KMS-11 (cell line): ENCODE measurements around the gene TMEM40.
"Not testable (repeated sequence)": the region's sequence is repeated elsewhere in the genome, so short reads cannot be mapped to it uniquely, and the experiment has no call there.

Source experiments
- H2AFZ ChIP-seq: fragments of 200-600 bp; sonication (generic); 2 replicates; pipeline ENCODE4 v1.6.1; 2016; ENCODE audit warnings: antibody characterized with exemption, mixed run types, low read depth
- H3K27ac ChIP-seq: fragments of 200-600 bp; sonication (generic); 2 replicates; pipeline ENCODE4 v1.6.1; 2016; ENCODE audit warnings: mild to moderate bottlenecking, mixed run types
- H3K27me3 ChIP-seq: fragments of 200-600 bp; sonication (generic); 2 replicates; pipeline ENCODE4 v1.6.1; 2017; ENCODE audit warnings: mild to moderate bottlenecking, low read depth, mixed run types, moderate library complexity; ENCODE audit not compliant: insufficient read depth
- H3K36me3 ChIP-seq: fragments of 200-600 bp; sonication (generic); 2 replicates; pipeline ENCODE4 v1.6.1; 2017; ENCODE audit warnings: mild to moderate bottlenecking, mixed run types; ENCODE audit not compliant: insufficient read depth
- H3K4me1 ChIP-seq: fragments of 200-600 bp; sonication (generic); 2 replicates; pipeline ENCODE4 v1.6.1; 2016; ENCODE audit warnings: mild to moderate bottlenecking, low read depth, mixed run types; ENCODE audit not compliant: poor library complexity, severe bottlenecking
- H3K4me2 ChIP-seq: fragments of 200-600 bp; sonication (generic); 2 replicates; pipeline ENCODE4 v1.7.0; 2016; ENCODE audit warnings: mild to moderate bottlenecking, mixed run types
- H3K4me3 ChIP-seq: fragments of 200-600 bp; sonication (generic); IDR thresholded peaks from 2 replicates; pipeline ENCODE4 v1.6.1; 2017; ENCODE audit warnings: low read depth, low read length, mixed read lengths; ENCODE audit not compliant: insufficient read depth
- H3K79me2 ChIP-seq: fragments of 200-600 bp; sonication (generic); 2 replicates; pipeline ENCODE4 v1.6.1; 2016; ENCODE audit warnings: low read depth, mixed run types; ENCODE audit not compliant: insufficient read depth
- H3K9ac ChIP-seq: fragments of 200-600 bp; sonication (generic); 2 replicates; pipeline ENCODE4 v1.6.1; 2016; ENCODE audit warnings: mild to moderate bottlenecking, mixed run types
- H4K20me1 ChIP-seq: fragments of 200-600 bp; sonication (generic); 2 replicates; pipeline ENCODE4 v1.6.1; 2016; ENCODE audit warnings: mild to moderate bottlenecking, mixed run types; ENCODE audit not compliant: insufficient read depth
- CTCF ChIP-seq: fragments of 200-600 bp; sonication (generic); conservative IDR thresholded peaks from 2 replicates; pipeline ENCODE4 v1.6.1; 2017; ENCODE audit warnings: low read depth, mild to moderate bottlenecking, antibody characterized with exemption, low read length, moderate library complexity, mixed read lengths

TMEM40 gene

GRCh38 chr3:12725436-12725835 lies 33.6 kb downstream of the TMEM40 start:
- Histone ChIP-seq H3K4me1 (no peaks in the 10 kb centered on the region), H3K4me2 (no peak overlapping the region), H3K4me3 (no peak overlapping the region), H4K20me1 (no peaks in the 10 kb centered on the region), H3K36me3 (no peaks in the 10 kb centered on the region), H3K9ac (no peak overlapping the region), H3K79me2 (no peaks in the 10 kb centered on the region), H2AFZ (no peak overlapping the region), H3K27ac (no peak overlapping the region), H3K27me3 (no peaks in the 10 kb centered on the region)
- TF ChIP-seq CTCF, result no peak

- no peak overlapping the region for H3K27ac ChIP-seq
- H3K4me2 ChIP-seq, result no peak overlapping the region
- H3K9ac ChIP-seq, result no peak overlapping the region
- no peaks in the 10 kb centered on the region for H3K79me2 ChIP-seq
- H2AFZ ChIP-seq, result no peak overlapping the region
- H4K20me1 ChIP-seq, result no peaks in the 10 kb centered on the region
- H3K4me1 ChIP-seq, result peaks cover 6% of the 10 kb centered on the region
- H3K36me3 ChIP-seq, result no peaks in the 10 kb centered on the region
- no peak overlapping the region for H3K4me3 ChIP-seq
- TF ChIP-seq CTCF, result no peak
- no peaks in the 10 kb centered on the region for H3K27me3 ChIP-seq
Observed at GRCh38 chr3:12724794-12725193, 34.3 kb downstream of the TMEM40 start.

- H4K20me1 ChIP-seq, H3K9ac ChIP-seq, H3K27me3 ChIP-seq, H2AFZ ChIP-seq, H3K4me3 ChIP-seq, H3K4me1 ChIP-seq, H3K4me2 ChIP-seq, H3K36me3 ChIP-seq, H3K79me2 ChIP-seq, H3K27ac ChIP-seq: not testable (repeated sequence)
Observed at GRCh38 chr3:12723362-12723761, 35.7 kb downstream of the TMEM40 start.

- no peak overlapping the region for H3K9ac ChIP-seq
- no peak overlapping the region for H3K4me3 ChIP-seq
- no peaks in the 10 kb centered on the region for H3K79me2 ChIP-seq
- H2AFZ ChIP-seq, result no peak overlapping the region
- H3K27ac ChIP-seq, result no peak overlapping the region
- peaks cover 7% of the 10 kb centered on the region for H3K4me1 ChIP-seq
- TF ChIP-seq CTCF, result no peak
- H4K20me1 ChIP-seq, result no peaks in the 10 kb centered on the region
- H3K36me3 ChIP-seq, result no peaks in the 10 kb centered on the region
- H3K4me2 ChIP-seq, result no peak overlapping the region
- no peaks in the 10 kb centered on the region for H3K27me3 ChIP-seq
Observed at GRCh38 chr3:12722226-12722625, 36.8 kb downstream of the TMEM40 start.

- H2AFZ ChIP-seq, result peak overlapping the region; percentile 44
- no peak overlapping the region for H3K9ac ChIP-seq
- TF ChIP-seq CTCF, result peak; percentile 89
- no peaks in the 10 kb centered on the region for H3K79me2 ChIP-seq
- H3K4me2 ChIP-seq, result peak overlapping the region; percentile 36
- no peaks in the 10 kb centered on the region for H3K27me3 ChIP-seq
- no peak overlapping the region for H3K27ac ChIP-seq
- no peaks in the 10 kb centered on the region for H4K20me1 ChIP-seq
- H3K36me3 ChIP-seq, result no peaks in the 10 kb centered on the region
- H3K4me3 ChIP-seq, result no peak overlapping the region
- peaks cover 7% of the 10 kb centered on the region for H3K4me1 ChIP-seq
Observed at GRCh38 chr3:12719984-12720898, 38.8 kb downstream of the TMEM40 start.
